Medulla oblongata (tissue), 1 donor: ENCODE measurements around the gene DAPL1.

ENCODE experiments used
- DNase-seq: peaks from one replicate; pipeline ENCODE4 v3.0.0-alpha.2; 2015; ENCODE audit errors: extremely low spot score

Gene DAPL1

GRCh38 chr2:158777077-158777476 is 18.0 kb upstream of the DAPL1 start:
- no peak for DNase-seq

GRCh38 chr2:158778243-158778642 is 16.9 kb upstream of the DAPL1 start:
- DNase-seq = no peak

GRCh38 chr2:158779621-158780020 is 15.5 kb upstream of the DAPL1 start:
- DNase-seq = no peak

GRCh38 chr2:158781353-158781961 is 13.7 kb upstream of the DAPL1 start:
- DNase-seq = peak; percentile 13

GRCh38 chr2:158782136-158782535 is 13.0 kb upstream of the DAPL1 start:
- no peak for DNase-seq

- no peak for DNase-seq
Measured at GRCh38 chr2:158782616-158783015, 12.5 kb upstream of the DAPL1 start.

GRCh38 chr2:158783923-158784322 is 11.2 kb upstream of the DAPL1 start:
- no peak for DNase-seq

- no peak for DNase-seq
Measured at GRCh38 chr2:158786897-158787296, 8.2 kb upstream of the DAPL1 start.

- DNase-seq = no peak
Measured at GRCh38 chr2:158788951-158789350, 6.2 kb upstream of the DAPL1 start.

GRCh38 chr2:158796652-158797051 is 1.5 kb downstream of the DAPL1 start:
- DNase-seq = no peak

GRCh38 chr2:158797963-158798700 is 3.0 kb downstream of the DAPL1 start:
- DNase-seq = no peak

- no peak for DNase-seq
Measured at GRCh38 chr2:158799181-158799580, 4.1 kb downstream of the DAPL1 start.

GRCh38 chr2:158803506-158803905 is 8.4 kb downstream of the DAPL1 start:
- DNase-seq = no peak

- no peak for DNase-seq
Measured at GRCh38 chr2:158805255-158805654, 10.1 kb downstream of the DAPL1 start.

- no peak for DNase-seq
Measured at GRCh38 chr2:158805936-158806335, 10.8 kb downstream of the DAPL1 start.

- DNase-seq = no peak
Measured at GRCh38 chr2:158806941-158807340, 11.8 kb downstream of the DAPL1 start.

GRCh38 chr2:158808426-158808825 is 13.3 kb downstream of the DAPL1 start:
- DNase-seq = no peak

- no peak for DNase-seq
Measured at GRCh38 chr2:158809816-158810215, 14.7 kb downstream of the DAPL1 start.

- DNase-seq = no peak
Measured at GRCh38 chr2:158810731-158811460, 15.8 kb downstream of the DAPL1 start.

- no peak for DNase-seq
Measured at GRCh38 chr2:158815166-158815565, 20.0 kb downstream of the DAPL1 start.

- no peak for DNase-seq
Measured at GRCh38 chr2:158815658-158816057, 20.5 kb downstream of the DAPL1 start.

- no peak for DNase-seq
Measured at GRCh38 chr2:158817588-158817987, 22.5 kb downstream of the DAPL1 start.

GRCh38 chr2:158818511-158818910 is 23.4 kb downstream of the DAPL1 start:
- no peak for DNase-seq
